Thoracic aorta (tissue), 2 donors: Measurements from ENCODE around the gene RTRAF. TPM values are rescaled to one million over a fixed set of nuclear protein-coding genes. Genes with fewer than 3 reads are reported as not detected.

ENCODE experiments used
- ATAC-seq: fragments of 150-250 bp; one replicate; pipeline ENCODE4 v1.8.0; 2017; ENCODE audit warnings: low read depth; ENCODE audit not compliant: insufficient number of reproducible peaks, low FRiP score
- DNase-seq: peaks from one replicate; pipeline ENCODE4 v3.0.0-alpha.2; 2020; ENCODE audit warnings: low spot score
- H3K27ac ChIP-seq, 2 donors: fragments of 200-600 bp; sonication (generic); 1 replicate in 1 of 2; 2 replicates in 1 of 2; pipeline ENCODE4 v1.5.1; 2016; ENCODE audit warnings: mild to moderate bottlenecking in 2 of 2, moderate library complexity in 2 of 2
- H3K27me3 ChIP-seq: fragments of 200-600 bp; sonication (generic); replicated peaks from 2 replicates; pipeline ENCODE4 v1.6.0; 2016; ENCODE audit warnings: mild to moderate bottlenecking; ENCODE audit not compliant: insufficient read depth
- H3K36me3 ChIP-seq: fragments of 200-600 bp; sonication (generic); one replicate; pipeline ENCODE4 v1.5.1; 2016
- H3K4me1 ChIP-seq, 2 donors: fragments of 200-600 bp; sonication (generic); 1 replicate in 1 of 2; 2 replicates in 1 of 2; pipeline versions ENCODE4 v1.5.1 to v1.6.0; 2016; ENCODE audit warnings: low read depth in 2 of 2, mild to moderate bottlenecking in 1 of 2; ENCODE audit not compliant: control insufficient read depth in 1 of 2
- H3K4me3 ChIP-seq: fragments of 200-600 bp; sonication (generic); 2 replicates; pipeline ENCODE4 v1.5.1; 2016; ENCODE audit warnings: mild to moderate bottlenecking
- H3K9me3 ChIP-seq: fragments of 200-600 bp; sonication (generic); 2 replicates; pipeline ENCODE4 v1.5.1; 2016
- CTCF ChIP-seq: fragments of 200-600 bp; sonication (generic); IDR thresholded peaks from one replicate; pipeline ENCODE4 v1.5.1; 2019; ENCODE audit warnings: antibody characterized with exemption
- total RNA-seq, 2 donors: library from RNA; depleted of rRNA; stranded (reverse); fragments of >200 nt; gene quantifications; one replicate each; pipeline versions ENCODE4 v1.1.0 to v1.2.3, GENCODE V29; 2016

The RTRAF gene
- total RNA-seq, 2 donors from 2014 or later = 36.9 to 44.8 TPM

- Histone ChIP-seq H3K36me3 (peaks cover 25% of the 10 kb centered on the region), H3K27me3 (no peaks in the 10 kb centered on the region), H3K4me3 (no peak overlapping the region), H3K9me3 (no peaks in the 10 kb centered on the region), H3K27ac (no peak overlapping the region), H3K4me1 (peaks cover 0 to 12% of the 10 kb centered on the region in 2 donors)
- ATAC-seq (no peak), DNase-seq (no peak)
- TF ChIP-seq CTCF = no peak
Measured at GRCh38 chr14:52011523-52011922, 22.2 kb downstream of the RTRAF start.

- Histone ChIP-seq H3K27me3 (no peaks in the 10 kb centered on the region), H3K9me3 (no peaks in the 10 kb centered on the region), H3K4me3 (no peak overlapping the region), H3K4me1 (peaks cover 0 to 12% of the 10 kb centered on the region in 2 donors), H3K36me3 (peaks cover 25% of the 10 kb centered on the region), H3K27ac (no peak overlapping the region)
- no peak for DNase-seq
- no peak for ATAC-seq
- TF ChIP-seq CTCF = no peak
Measured at GRCh38 chr14:52012635-52013034, 23.3 kb downstream of the RTRAF start.

- DNase-seq = no peak
- ATAC-seq = no peak
- H3K9me3 ChIP-seq = no peaks in the 10 kb centered on the region
- H3K27me3 ChIP-seq = no peaks in the 10 kb centered on the region
- no peak overlapping the region for H3K27ac ChIP-seq
- peaks cover 16% of the 10 kb centered on the region for H3K36me3 ChIP-seq
- peaks cover 0 to 12% of the 10 kb centered on the region in 2 donors for H3K4me1 ChIP-seq
- H3K4me3 ChIP-seq = no peak overlapping the region
- TF ChIP-seq CTCF = no peak
Measured at GRCh38 chr14:52013984-52014600, 24.7 kb downstream of the RTRAF start.

GRCh38 chr14:52014601-52015267 lies 25.4 kb downstream of the RTRAF start:
- no peak for ATAC-seq
- Histone ChIP-seq H3K27me3 (no peaks in the 10 kb centered on the region), H3K4me3 (no peak overlapping the region), H3K36me3 (peaks cover 9% of the 10 kb centered on the region), H3K4me1 (peaks cover 0 to 12% of the 10 kb centered on the region in 2 donors), H3K9me3 (no peaks in the 10 kb centered on the region), H3K27ac (no peak overlapping the region)
- no peak for DNase-seq
- TF ChIP-seq CTCF = no peak

- TF ChIP-seq CTCF = peak; percentile 14
- H3K27ac ChIP-seq = no peak overlapping the region
- no peak for ATAC-seq
Measured at GRCh38 chr14:52015411-52016030, 26.2 kb downstream of the RTRAF start.

More at GRCh38 chr14:52015411-52016030, 26.2 kb downstream of the RTRAF start:
- H3K4me1 ChIP-seq = peaks cover 0 to 12% of the 10 kb centered on the region in 2 donors
- no peak overlapping the region for H3K4me3 ChIP-seq
- H3K9me3 ChIP-seq = no peaks in the 10 kb centered on the region
- peaks cover 6% of the 10 kb centered on the region for H3K36me3 ChIP-seq
- DNase-seq = no peak
- no peaks in the 10 kb centered on the region for H3K27me3 ChIP-seq
